Activated CD8-positive, alpha-beta T cell treated with anti-CD3 and anti-CD28 coated beads for 36 hours (primary cell): Measurements from ENCODE around the gene TMEM209. TPM values are rescaled to one million over a fixed set of nuclear protein-coding genes. Genes with fewer than 3 reads are reported as not detected.
"Not testable (repeated sequence)": the region's sequence is repeated elsewhere in the genome, so short reads cannot be mapped to it uniquely, and the experiment has no call there.

Experiments
- ATAC-seq: fragments of 200-7000 bp; cut with Tn5 transposase; one replicate; pipeline ENCODE4 v1.10.0; 2021; ENCODE audit warnings: mild to moderate bottlenecking, moderate library complexity
- CTCF ChIA-PET: fragments of 350-600 bp; sonication (Branson Sonifier 250); formaldehyde crosslinking; loops from one replicate; lab custom pipeline; 2021; ENCODE audit warnings: antibody characterized with exemption; lab: Charles Lee
- POLR2A ChIA-PET: fragments of 350-600 bp; sonication (Branson Sonifier 250); formaldehyde crosslinking; loops from one replicate; lab custom pipeline; 2021; ENCODE audit warnings: antibody characterized with exemption; lab: Charles Lee
- DNase-seq: peaks from one replicate; pipeline ENCODE4 v3.0.0-alpha.2; 2020
- H3K27ac Mint-ChIP-seq: one replicate; pipeline ENCODE4 v1.8.0; 2021; ENCODE audit warnings: mild to moderate bottlenecking, mixed read lengths
- H3K27me3 Mint-ChIP-seq: one replicate; pipeline ENCODE4 v1.8.0; 2021; ENCODE audit warnings: mixed read lengths
- H3K36me3 Mint-ChIP-seq: one replicate; pipeline ENCODE4 v1.8.0; 2021; ENCODE audit warnings: low read depth, mixed read lengths
- H3K4me1 Mint-ChIP-seq: one replicate; pipeline ENCODE4 v1.8.0; 2021; ENCODE audit warnings: low read depth, mixed read lengths
- H3K4me3 Mint-ChIP-seq: one replicate; pipeline ENCODE4 v1.8.0; 2021; ENCODE audit warnings: mild to moderate bottlenecking, moderate library complexity, mixed read lengths
- H3K9me3 Mint-ChIP-seq: one replicate; pipeline ENCODE4 v1.8.0; 2021; ENCODE audit warnings: mixed read lengths
- CTCF ChIP-seq: fragments of 200-600 bp; IDR thresholded peaks from one replicate; pipeline ENCODE4 v1.8.0; 2022; ENCODE audit warnings: antibody characterized with exemption, mild to moderate bottlenecking
- intact Hi-C: fragments of 100-400 bp; cut with micrococcal nuclease; formaldehyde crosslinking; loops from one replicate; pipeline ENCODE4 v1.10.0; 2022
- total RNA-seq, 2 experiments: library from RNA; stranded (reverse); gene quantifications; one replicate each; pipeline ENCODE4 v1.2.3, GENCODE V29; 2021

Gene TMEM209
- total RNA-seq, 2 experiments from 2014 or later = 36.1 to 45.6 TPM

GRCh38 chr7:130195396-130195795, 9.8 kb downstream of the TMEM209 start:
- no peak for TF ChIP-seq CTCF
- H3K27ac Mint-ChIP-seq = no peak overlapping the region
- ATAC-seq (no peak), DNase-seq (no peak)
- POLR2A ChIA-PET = no interaction called here
- H3K4me3 Mint-ChIP-seq = no peak overlapping the region
- peaks cover 10% of the 10 kb centered on the region for H3K4me1 Mint-ChIP-seq
- CTCF ChIA-PET = no interaction called here
- no peaks in the 10 kb centered on the region for H3K27me3 Mint-ChIP-seq
- intact Hi-C loops = no loop called here
- H3K36me3 Mint-ChIP-seq = peaks cover 46% of the 10 kb centered on the region
- no peaks in the 10 kb centered on the region for H3K9me3 Mint-ChIP-seq

- no peak for DNase-seq
- no peaks in the 10 kb centered on the region for H3K4me1 Mint-ChIP-seq
- no peak overlapping the region for H3K4me3 Mint-ChIP-seq
- intact Hi-C loops = no loop called here
- ATAC-seq = no peak
- H3K36me3 Mint-ChIP-seq = peaks cover 44% of the 10 kb centered on the region
- CTCF ChIA-PET = interaction anchor here (1.4 kb wide), 1 partner anchor 120 kb away, joined by 3 read pairs; no protein-coding TSS in a partner anchor
- no peaks in the 10 kb centered on the region for H3K27me3 Mint-ChIP-seq
- no peak overlapping the region for H3K27ac Mint-ChIP-seq
- H3K9me3 Mint-ChIP-seq = no peaks in the 10 kb centered on the region
- POLR2A ChIA-PET = interaction anchor here (0.6 to 1.5 kb wide), 3 partner anchors 10 to 241 kb away, joined by 3 to 7 read pairs (median 3); partner anchors contain the start of gene TMEM209
- TF ChIP-seq CTCF = no peak
Measured at GRCh38 chr7:130191791-130192190, 13.4 kb downstream of the TMEM209 start.

- intact Hi-C loops = no loop called here
- H3K36me3 Mint-ChIP-seq = peaks cover 49% of the 10 kb centered on the region
- ChIA-PET POLR2A (no interaction called here), CTCF (no interaction called here)
- peaks cover 2% of the 10 kb centered on the region for H3K4me1 Mint-ChIP-seq
- no peaks in the 10 kb centered on the region for H3K27me3 Mint-ChIP-seq
- H3K9me3 Mint-ChIP-seq = no peaks in the 10 kb centered on the region
- DNase-seq (no peak), ATAC-seq (no peak)
- no peak overlapping the region for H3K4me3 Mint-ChIP-seq
- TF ChIP-seq CTCF = no peak
- no peak overlapping the region for H3K27ac Mint-ChIP-seq
Measured at GRCh38 chr7:130189343-130189742, 15.9 kb downstream of the TMEM209 start.

GRCh38 chr7:130187360-130187759, 17.8 kb downstream of the TMEM209 start:
- ATAC-seq = no peak
- ChIA-PET CTCF (interaction anchor here (1.1 kb wide), 1 partner anchor 14 kb away, joined by 3 read pairs; no protein-coding TSS in a partner anchor), POLR2A (interaction anchor here (1.0 to 1.2 kb wide), 2 partner anchors 17 to 26 kb away, joined by 3 read pairs; no protein-coding TSS in a partner anchor)
- TF ChIP-seq CTCF = no peak
- intact Hi-C loops = no loop called here
- Mint-ChIP-seq H3K9me3 (no peaks in the 10 kb centered on the region), H3K36me3 (peaks cover 49% of the 10 kb centered on the region), H3K27me3 (no peaks in the 10 kb centered on the region), H3K4me3 (no peak overlapping the region), H3K4me1 (peaks cover 17% of the 10 kb centered on the region), H3K27ac (no peak overlapping the region)
- DNase-seq = no peak

GRCh38 chr7:130184349-130184748, 20.9 kb downstream of the TMEM209 start:
- ATAC-seq, H3K9me3 Mint-ChIP-seq, H3K27me3 Mint-ChIP-seq, DNase-seq, H3K4me3 Mint-ChIP-seq, H3K27ac Mint-ChIP-seq, CTCF ChIA-PET, intact Hi-C loops: not testable (repeated sequence)
- POLR2A ChIA-PET = interaction anchor here (1.8 kb wide), 1 partner anchor 21 kb away, joined by 8 read pairs; the partner anchor contains the start of gene TMEM209
- Mint-ChIP-seq H3K36me3 (peaks cover 51% of the 10 kb centered on the region), H3K4me1 (peaks cover 31% of the 10 kb centered on the region)
